Activated CD4-positive, alpha-beta T cell treated with anti-CD3 and anti-CD28 coated beads for 48 hours (primary cell): ENCODE data around the gene AHNAK.
A peak's percentile ranks its signal among the peaks of the same experiment; 100 is the strongest.
"Not testable (repeated sequence)": the region's sequence is repeated elsewhere in the genome, so short reads cannot be mapped to it uniquely, and the experiment has no call there.

Experiments used
- DNase-seq: peaks from one replicate; pipeline ENCODE4 v3.0.0-alpha.2; 2020

Gene AHNAK

GRCh38 chr11:62550478-62550877 lies 3.9 kb upstream of the AHNAK start:
- DNase-seq: not testable (repeated sequence)

- DNase-seq: no peak
Measured at GRCh38 chr11:62548545-62549335, 2.1 kb upstream of the AHNAK start.

DNA sequence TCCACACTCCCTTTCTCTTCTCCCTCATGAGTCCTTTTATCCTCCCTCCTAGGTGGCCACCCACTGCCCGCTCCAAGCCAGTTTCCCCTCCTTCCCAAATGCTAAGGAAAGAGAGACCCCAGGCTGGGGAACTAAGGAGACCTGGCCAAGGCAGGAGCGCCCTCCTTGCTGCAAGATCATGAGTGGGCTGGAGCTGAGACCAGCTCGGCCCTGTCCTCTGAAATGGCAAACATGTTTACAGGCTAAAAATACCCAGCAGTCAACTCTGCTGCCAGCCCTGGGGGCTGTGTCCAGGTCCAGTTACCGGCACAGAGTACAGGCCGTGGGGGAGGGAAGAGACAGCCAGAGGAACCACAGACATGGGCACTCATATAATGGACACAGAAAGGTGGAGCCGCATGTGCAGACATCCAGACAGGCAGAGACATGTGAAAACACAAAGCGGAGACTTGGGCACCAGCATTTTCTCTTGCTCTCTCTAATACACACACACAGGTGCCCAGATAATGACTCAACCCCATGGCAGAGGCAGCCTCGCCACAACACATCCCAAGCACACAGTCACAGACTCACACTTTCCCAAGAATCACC lies 1.2 kb upstream of the AHNAK start:
- DNase-seq: no peak

DNA sequence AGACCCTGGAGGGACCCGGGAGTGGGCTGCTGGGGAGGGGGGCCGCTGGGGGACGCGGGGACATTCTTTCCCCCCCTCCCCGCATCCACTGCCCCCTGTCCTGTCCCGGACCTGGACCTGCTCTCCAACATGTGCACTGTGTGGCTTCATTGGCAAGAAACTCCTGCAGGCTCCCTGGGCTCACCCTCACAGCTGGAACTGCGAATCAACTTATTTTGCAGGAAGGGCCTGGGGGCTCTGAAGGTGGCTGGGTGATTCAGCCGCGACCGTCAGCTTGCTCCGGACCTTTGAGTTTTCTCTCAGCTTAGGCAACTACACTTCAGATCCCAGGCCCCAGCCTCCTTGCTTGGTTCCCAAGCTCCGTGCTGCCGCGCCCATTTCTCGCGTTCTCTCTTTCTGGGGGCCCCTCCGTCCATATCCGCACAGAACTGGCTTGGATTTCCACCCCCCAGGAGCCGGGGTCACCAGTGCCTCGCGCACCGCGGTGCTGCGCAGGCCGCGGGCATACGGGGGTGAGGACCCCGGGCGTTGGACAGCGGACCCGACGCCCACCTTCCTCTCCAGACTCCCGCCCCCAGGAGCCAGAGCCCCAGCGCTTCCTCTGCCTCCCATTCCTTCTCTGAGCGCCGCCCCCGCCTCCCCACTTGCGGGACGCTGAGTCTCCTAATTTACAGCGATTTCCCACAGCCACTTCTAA lies 471 bp upstream of the AHNAK start:
- DNase-seq: no peak

GRCh38 chr11:62545437-62546243 lies 966 bp downstream of the AHNAK start:
- DNase-seq: peak; percentile 53

DNA sequence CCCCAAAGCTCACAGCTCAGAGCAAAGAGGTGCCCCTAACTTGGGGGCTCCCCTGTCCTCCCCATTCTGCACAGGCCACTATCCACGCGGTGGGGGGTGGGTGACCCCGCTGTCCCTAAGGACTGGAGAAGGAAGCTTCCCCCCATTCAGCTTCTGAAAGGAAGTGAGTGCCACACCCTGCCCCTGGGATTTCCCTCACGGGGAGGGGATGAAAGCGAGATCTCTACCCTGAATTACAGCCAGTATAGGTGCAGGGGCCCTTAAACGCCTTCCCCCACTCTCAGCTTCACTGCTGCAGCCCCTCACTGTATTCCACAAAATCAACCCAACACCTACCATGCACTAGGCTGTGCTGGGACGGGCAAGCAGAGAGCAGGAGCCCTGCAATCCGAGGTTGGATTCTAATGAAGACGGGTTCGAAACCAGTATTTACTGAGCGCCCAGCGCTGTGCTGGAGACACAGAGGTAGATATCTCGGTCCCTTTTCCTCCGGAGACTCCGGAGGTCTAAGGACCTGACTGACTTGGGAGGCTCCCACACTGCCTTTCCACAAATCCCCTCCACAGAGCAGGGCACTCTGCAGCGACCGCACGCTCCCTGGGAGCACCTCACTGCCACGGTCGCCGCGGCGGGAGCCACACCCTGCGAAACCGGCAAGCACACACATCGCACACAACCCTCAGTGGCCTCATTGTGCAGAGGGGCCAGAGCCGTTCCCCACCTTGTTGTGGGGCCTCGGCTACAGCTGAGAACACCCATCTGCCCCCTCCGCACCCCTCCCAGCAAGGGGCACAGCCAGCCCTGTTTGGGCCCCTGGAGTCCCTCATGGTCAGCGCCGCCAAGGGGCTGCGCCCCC lies 1.8 kb downstream of the AHNAK start:
- peak; percentile 39 for DNase-seq

GRCh38 chr11:62543680-62544444 lies 2.7 kb downstream of the AHNAK start:
- no peak for DNase-seq

GRCh38 chr11:62542750-62543567 lies 3.6 kb downstream of the AHNAK start:
- DNase-seq: peak; percentile 82

GRCh38 chr11:62542111-62542745 lies 4.4 kb downstream of the AHNAK start:
- DNase-seq: no peak

DNA sequence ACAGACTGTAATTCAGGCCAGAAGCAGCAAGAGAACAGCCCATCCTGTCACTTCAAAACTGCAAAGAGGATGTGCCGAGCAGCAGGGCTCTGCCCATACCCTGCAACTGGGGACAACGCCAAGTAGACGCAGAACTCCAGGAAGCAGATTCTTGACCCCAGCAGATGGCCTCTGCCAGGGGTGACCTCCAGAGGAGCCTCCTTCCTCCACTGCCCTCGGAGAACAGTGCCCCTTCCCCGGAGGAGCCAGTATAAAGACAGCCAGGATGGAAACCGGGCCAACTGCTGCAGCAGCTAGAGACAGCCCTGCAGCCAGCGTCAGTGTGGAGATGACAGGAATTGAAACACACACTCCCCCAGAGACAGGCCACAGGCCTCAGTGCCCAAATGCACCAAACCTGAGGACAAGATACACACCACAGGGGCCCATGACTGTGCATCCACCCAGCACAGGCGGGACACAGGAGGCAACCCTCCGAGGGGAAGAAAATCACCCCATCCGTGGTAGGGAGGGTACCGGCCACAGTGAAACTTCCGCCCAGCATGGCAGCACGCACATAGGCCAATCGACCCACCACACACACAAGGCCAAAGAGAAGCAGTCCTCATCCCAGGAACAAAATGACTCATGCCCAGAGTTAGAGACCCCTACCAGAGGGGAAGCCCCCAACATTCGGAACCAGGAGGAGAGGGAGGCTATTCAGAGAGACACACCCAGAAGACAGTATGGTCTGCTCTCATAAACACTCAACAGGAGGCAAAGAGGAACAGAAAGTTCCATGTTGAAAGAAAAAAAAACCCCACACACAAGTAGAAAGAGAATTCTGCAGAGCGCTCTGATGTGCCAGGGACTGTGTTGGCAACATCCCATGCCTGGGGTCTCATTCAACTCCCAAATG lies 5.6 kb downstream of the AHNAK start:
- peak; percentile 37 for DNase-seq

- peak; percentile 72 for DNase-seq
Measured at GRCh38 chr11:62539238-62539925, 7.2 kb downstream of the AHNAK start.

GRCh38 chr11:62538470-62539237 lies 8.0 kb downstream of the AHNAK start:
- DNase-seq: no peak

- DNase-seq: no peak
Measured at GRCh38 chr11:62536301-62536957, 10.2 kb downstream of the AHNAK start.

- DNase-seq: no peak
Measured at GRCh38 chr11:62535802-62536201, 10.8 kb downstream of the AHNAK start.

- no peak for DNase-seq
Measured at GRCh38 chr11:62534779-62535545, 11.6 kb downstream of the AHNAK start.

- DNase-seq: no peak
Measured at GRCh38 chr11:62532096-62532495, 14.5 kb downstream of the AHNAK start.
